Neural progenitor cell (in vitro differentiated cells): ENCODE data around the gene PEX11G. TPM values are rescaled to one million over a fixed set of nuclear protein-coding genes. Genes with fewer than 3 reads are reported as not detected.
A peak's percentile ranks its signal among the peaks of the same experiment; 100 is the strongest.

Experiments used
- DNase-seq: peaks from one replicate; pipeline ENCODE4 v3.0.0-alpha.2; 2016; ENCODE audit warnings: low spot score
- H2AFZ ChIP-seq: fragments of 200-600 bp; sonication (generic); replicated peaks from 2 replicates; pipeline ENCODE4 v1.6.1; 2016; ENCODE audit warnings: antibody characterized with exemption
- H3F3A ChIP-seq: fragments of 200-600 bp; sonication (generic); 2 replicates; pipeline ENCODE4 v1.6.1; 2016; ENCODE audit warnings: antibody characterized with exemption, low read depth
- H3K27ac ChIP-seq: fragments of 200-600 bp; sonication (generic); 2 replicates; pipeline ENCODE4 v1.5.1; 2016; ENCODE audit warnings: mild to moderate bottlenecking
- H3K27me3 ChIP-seq: fragments of 200-600 bp; sonication (generic); 2 replicates; pipeline ENCODE4 v1.6.1; 2016; ENCODE audit warnings: mild to moderate bottlenecking, moderate library complexity
- H3K36me3 ChIP-seq: fragments of 200-600 bp; sonication (generic); 2 replicates; pipeline ENCODE4 v1.5.1; 2016
- H3K4me1 ChIP-seq: fragments of 200-600 bp; sonication (generic); 2 replicates; pipeline ENCODE4 v1.6.1; 2016; ENCODE audit warnings: mixed run types
- H3K4me2 ChIP-seq: fragments of 200-600 bp; sonication (generic); 2 replicates; pipeline ENCODE4 v1.6.1; 2016
- H3K4me3 ChIP-seq: fragments of 200-600 bp; sonication (generic); 2 replicates; pipeline ENCODE4 v1.5.1; 2016
- H3K79me2 ChIP-seq: fragments of 200-600 bp; sonication (generic); 2 replicates; pipeline ENCODE4 v1.6.1; 2016; ENCODE audit warnings: low read depth
- H3K9ac ChIP-seq: fragments of 200-600 bp; sonication (generic); 2 replicates; pipeline ENCODE4 v1.6.1; 2016
- H3K9me3 ChIP-seq: fragments of 200-600 bp; sonication (generic); 2 replicates; pipeline ENCODE4 v1.5.1; 2016; ENCODE audit warnings: low read depth
- H4K20me1 ChIP-seq: fragments of 200-600 bp; sonication (generic); 2 replicates; pipeline ENCODE4 v1.6.1; 2016; ENCODE audit warnings: low read depth
- H3K27ac Mint-ChIP-seq: 3 replicates; pipeline ENCODE4 v1.8.0; 2021; ENCODE audit warnings: mixed read lengths
- H3K27me3 Mint-ChIP-seq: 2 replicates; pipeline ENCODE4 v1.8.0; 2022; ENCODE audit warnings: low read depth, mild to moderate bottlenecking, inconsistent platforms, moderate library complexity, mixed read lengths; ENCODE audit not compliant: insufficient read depth
- H3K36me3 Mint-ChIP-seq: 3 replicates; pipeline ENCODE4 v1.8.0; 2021; ENCODE audit warnings: mixed read lengths
- H3K4me1 Mint-ChIP-seq: 3 replicates; pipeline ENCODE4 v1.8.0; 2021; ENCODE audit warnings: mixed read lengths
- H3K4me3 Mint-ChIP-seq: 3 replicates; pipeline ENCODE4 v1.8.0; 2021; ENCODE audit warnings: mild to moderate bottlenecking, moderate library complexity, mixed read lengths
- H3K9me3 Mint-ChIP-seq: 3 replicates; pipeline ENCODE4 v1.8.0; 2020; ENCODE audit warnings: mixed read lengths
- EZH2 ChIP-seq: fragments of 200-600 bp; sonication (generic); IDR thresholded peaks from 2 replicates; pipeline ENCODE4 v1.6.1; 2017; ENCODE audit warnings: antibody characterized with exemption, mild to moderate bottlenecking, moderate library complexity
- EZH2phosphoT487 ChIP-seq: fragments of 200-600 bp; sonication (generic); IDR thresholded peaks from 2 replicates; pipeline ENCODE4 v1.6.1; 2017; ENCODE audit warnings: antibody characterized with exemption
- total RNA-seq: library from RNA; depleted of rRNA; stranded (reverse); fragments of >200 nt; gene quantifications from 2 replicates; pipeline ENCODE4 v1.2.3, GENCODE V29; 2015; ENCODE audit warnings: low replicate concordance
- TF ChIP-seq, protein P1 (sequence below): fragments of 200-600 bp; sonication (generic); IDR thresholded peaks from 2 replicates; pipeline ENCODE4 v1.5.1; 2017; ENCODE audit warnings: antibody characterized with exemption, mild to moderate bottlenecking

The PEX11G gene
- total RNA-seq, 1 donor from 2014 or later = 1.0 TPM

GRCh38 chr19:7427944-7428343, 60.9 kb downstream of the PEX11G start:
- peaks cover 2% of the 10 kb centered on the region for H3K36me3 Mint-ChIP-seq
- H3F3A ChIP-seq = no peaks in the 10 kb centered on the region
- H3K9me3 ChIP-seq = no peaks in the 10 kb centered on the region
- H3K79me2 ChIP-seq = no peaks in the 10 kb centered on the region
- H3K27me3 ChIP-seq = no peaks in the 10 kb centered on the region
- no peaks in the 10 kb centered on the region for H3K4me1 Mint-ChIP-seq
- DNase-seq = no peak
- no peaks in the 10 kb centered on the region for H3K4me1 ChIP-seq
- no peak overlapping the region for H2AFZ ChIP-seq
- H3K4me3 Mint-ChIP-seq = no peak overlapping the region
- H3K27me3 Mint-ChIP-seq = peaks cover 3% of the 10 kb centered on the region
- no peaks in the 10 kb centered on the region for H3K36me3 ChIP-seq
- no peak overlapping the region for H3K27ac ChIP-seq
- peak overlapping the region; percentile 4 for H3K27ac Mint-ChIP-seq
- no peaks in the 10 kb centered on the region for H3K9me3 Mint-ChIP-seq
- no peak overlapping the region for H3K4me2 ChIP-seq
- TF ChIP-seq EZH2phosphoT487 = no peak
- TF ChIP-seq, protein P1, sequence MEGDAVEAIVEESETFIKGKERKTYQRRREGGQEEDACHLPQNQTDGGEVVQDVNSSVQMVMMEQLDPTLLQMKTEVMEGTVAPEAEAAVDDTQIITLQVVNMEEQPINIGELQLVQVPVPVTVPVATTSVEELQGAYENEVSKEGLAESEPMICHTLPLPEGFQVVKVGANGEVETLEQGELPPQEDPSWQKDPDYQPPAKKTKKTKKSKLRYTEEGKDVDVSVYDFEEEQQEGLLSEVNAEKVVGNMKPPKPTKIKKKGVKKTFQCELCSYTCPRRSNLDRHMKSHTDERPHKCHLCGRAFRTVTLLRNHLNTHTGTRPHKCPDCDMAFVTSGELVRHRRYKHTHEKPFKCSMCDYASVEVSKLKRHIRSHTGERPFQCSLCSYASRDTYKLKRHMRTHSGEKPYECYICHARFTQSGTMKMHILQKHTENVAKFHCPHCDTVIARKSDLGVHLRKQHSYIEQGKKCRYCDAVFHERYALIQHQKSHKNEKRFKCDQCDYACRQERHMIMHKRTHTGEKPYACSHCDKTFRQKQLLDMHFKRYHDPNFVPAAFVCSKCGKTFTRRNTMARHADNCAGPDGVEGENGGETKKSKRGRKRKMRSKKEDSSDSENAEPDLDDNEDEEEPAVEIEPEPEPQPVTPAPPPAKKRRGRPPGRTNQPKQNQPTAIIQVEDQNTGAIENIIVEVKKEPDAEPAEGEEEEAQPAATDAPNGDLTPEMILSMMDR = no peak
- no peak for TF ChIP-seq EZH2
- H3K9ac ChIP-seq = no peak overlapping the region
- H3K4me3 ChIP-seq = no peak overlapping the region
- peaks cover 9% of the 10 kb centered on the region for H4K20me1 ChIP-seq

DNA sequence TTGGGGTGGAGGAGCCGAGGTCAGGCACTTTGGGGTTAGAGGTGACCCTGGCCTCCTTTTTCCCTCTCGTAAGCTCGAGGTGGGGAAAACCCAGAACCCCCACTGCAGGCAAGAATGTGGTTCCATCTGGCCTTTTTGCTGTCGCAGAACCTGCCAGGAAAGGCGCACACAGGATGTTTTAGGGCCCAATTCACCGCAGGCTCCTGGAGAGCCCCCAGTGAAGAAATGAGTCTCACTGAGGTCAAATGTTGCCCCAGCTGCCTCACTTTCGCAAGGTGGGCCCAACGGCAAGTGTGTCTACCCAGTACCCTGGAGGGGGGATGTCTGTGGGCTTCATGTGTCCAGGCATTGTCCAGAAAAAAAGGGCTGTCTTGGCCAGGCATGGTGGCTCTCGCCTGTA, 61.8 kb downstream of the PEX11G start:
- H3K79me2 ChIP-seq = no peaks in the 10 kb centered on the region
- no peak for DNase-seq
- Mint-ChIP-seq H3K9me3 (no peaks in the 10 kb centered on the region), H3K27ac (no peak overlapping the region), H3K36me3 (peaks cover 2% of the 10 kb centered on the region), H3K4me3 (no peak overlapping the region), H3K27me3 (peaks cover 3% of the 10 kb centered on the region), H3K4me1 (no peaks in the 10 kb centered on the region)
- H3K4me1 ChIP-seq = no peaks in the 10 kb centered on the region
- H3K27me3 ChIP-seq = no peaks in the 10 kb centered on the region
- no peak overlapping the region for H2AFZ ChIP-seq
- no peak overlapping the region for H3K4me3 ChIP-seq
- H3K27ac ChIP-seq = no peak overlapping the region
- no peaks in the 10 kb centered on the region for H3K9me3 ChIP-seq
- H3F3A ChIP-seq = no peaks in the 10 kb centered on the region
- TF ChIP-seq EZH2 = no peak
- TF ChIP-seq, protein P1 = no peak
- no peak for TF ChIP-seq EZH2phosphoT487
- H4K20me1 ChIP-seq = peaks cover 9% of the 10 kb centered on the region
- H3K4me2 ChIP-seq = no peak overlapping the region
- no peaks in the 10 kb centered on the region for H3K36me3 ChIP-seq
- H3K9ac ChIP-seq = no peak overlapping the region

Other genes with a start within 250 kb of the PEX11G start
- 20.8 and 23.0 TPM in 2 replicates for gene INSR, start 194.6 kb downstream of the PEX11G start, total RNA-seq
- gene ARHGEF18, start 140.1 kb downstream of the PEX11G start, total RNA-seq = 13.6 and 41.0 TPM in 2 replicates
- gene ZNF358, start 27.1 kb upstream of the PEX11G start, total RNA-seq = 16.9 and 50.3 TPM in 2 replicates
- 6.6 and 7.1 TPM in 2 replicates for gene MCOLN1, start 33.6 kb upstream of the PEX11G start, total RNA-seq
- 25.5 and 78.9 TPM in 2 replicates for gene PNPLA6, start 46.7 kb upstream of the PEX11G start, total RNA-seq
- 2.7 and 15.6 TPM in 2 replicates for gene CAMSAP3, start 106.8 kb upstream of the PEX11G start, total RNA-seq
- 30.9 and 51.4 TPM in 2 replicates for gene XAB2, start 140.5 kb upstream of the PEX11G start, total RNA-seq
- gene PET100, start 140.8 kb upstream of the PEX11G start, total RNA-seq = 22.0 and 30.3 TPM in 2 replicates
- gene PCP2, start 144.7 kb upstream of the PEX11G start, total RNA-seq = not detected in 2 replicates
- 12.7 and 21.9 TPM in 2 replicates for gene STXBP2, start 148.1 kb upstream of the PEX11G start, total RNA-seq
- not detected in 2 replicates for gene RETN, start 180.0 kb upstream of the PEX11G start, total RNA-seq
- gene MCEMP1, start 188.1 kb upstream of the PEX11G start, total RNA-seq = not detected in 2 replicates
- gene TRAPPC5, start 191.8 kb upstream of the PEX11G start, total RNA-seq = 24.4 and 53.7 TPM in 2 replicates
- not detected in 2 replicates for gene FCER2, start 213.1 kb upstream of the PEX11G start, total RNA-seq
- not detected in 2 replicates for gene CLEC4G, start 243.1 kb upstream of the PEX11G start, total RNA-seq